ENCODE measurements around the gene HYPK. TPM values are rescaled to one million over a fixed set of nuclear protein-coding genes. Genes with fewer than 3 reads are reported as not detected.

Gene HYPK
- total RNA-seq, 1 donor from 2014 or later = 28.0 TPM

- no peak for DNase-seq (ENCODE audit: low read depth)
- TF ChIP-seq CTCF (conservative IDR thresholded peaks at IDR 0.05; ENCODE audit: low read depth, low read length) = no peak
- no peak overlapping the region for H3K4me3 ChIP-seq (ENCODE audit: low read depth, low read length)
Observed at GRCh38 chr15:43779016-43779415, 21.4 kb upstream of the HYPK start.

- no peak for TF ChIP-seq CTCF (conservative IDR thresholded peaks at IDR 0.05; ENCODE audit: low read depth, low read length)
- DNase-seq (ENCODE audit: low read depth) = no peak
- H3K4me3 ChIP-seq (ENCODE audit: low read depth, low read length) = no peak overlapping the region
Observed at GRCh38 chr15:43789409-43789808, 11.0 kb upstream of the HYPK start.

GRCh38 chr15:43791993-43792760 is 8.2 kb upstream of the HYPK start, which contains the start of gene SERF2:
Gene SERF2 (plus strand): TSS chr15:43792320. CDS start chr15:43792377, 57 bp downstream.
- H3K4me3 ChIP-seq (ENCODE audit: low read depth, low read length) = peak within 1 kb of the TSS; percentile 100
- DNase-seq (ENCODE audit: low read depth) = peak; percentile 72
- no peak for TF ChIP-seq CTCF (conservative IDR thresholded peaks at IDR 0.05; ENCODE audit: low read depth, low read length)

GRCh38 chr15:43792761-43793476 is 7.5 kb upstream of the HYPK start:
- TF ChIP-seq CTCF (conservative IDR thresholded peaks at IDR 0.05; ENCODE audit: low read depth, low read length) = peak; percentile 20
- peak overlapping the region; percentile 100 for H3K4me3 ChIP-seq (ENCODE audit: low read depth, low read length)
- no peak for DNase-seq (ENCODE audit: low read depth)

- TF ChIP-seq CTCF (conservative IDR thresholded peaks at IDR 0.05; ENCODE audit: low read depth, low read length) = no peak
- peak overlapping the region; percentile 100 for H3K4me3 ChIP-seq (ENCODE audit: low read depth, low read length)
- DNase-seq (ENCODE audit: low read depth) = no peak
Observed at GRCh38 chr15:43793647-43794046, 6.8 kb upstream of the HYPK start.

GRCh38 chr15:43794269-43795037 is 5.9 kb upstream of the HYPK start:
- no peak for DNase-seq (ENCODE audit: low read depth)
- no peak for TF ChIP-seq CTCF (conservative IDR thresholded peaks at IDR 0.05; ENCODE audit: low read depth, low read length)
- H3K4me3 ChIP-seq (ENCODE audit: low read depth, low read length) = no peak overlapping the region

All from epithelial cell of proximal tubule (primary cell).